Activated naive CD4-positive, alpha-beta T cell treated with anti-CD3 and anti-CD28 coated beads, Interleukin-2, amount 50 U/mL, for 16 hours (primary cell): Measurements from ENCODE around the gene KLK12.

Experiments
- DNase-seq: peaks from one replicate; pipeline ENCODE4 v3.0.0-alpha.2; 2020

Gene KLK12

GRCh38 chr19:51044327-51044726 lies 9.5 kb upstream of the KLK12 start:
- no peak for DNase-seq

- DNase-seq = no peak
These were observed 8.7 kb upstream of the KLK12 start for GRCh38 chr19:51043497-51043896.

- no peak for DNase-seq
These were observed 5.3 kb upstream of the KLK12 start for GRCh38 chr19:51040151-51040550.

GRCh38 chr19:51036519-51036918 lies 1.7 kb upstream of the KLK12 start:
- DNase-seq = no peak

- no peak for DNase-seq
These were observed 2.9 kb downstream of the KLK12 start for GRCh38 chr19:51031880-51032225.

GRCh38 chr19:51031220-51031879 lies 3.5 kb downstream of the KLK12 start:
- no peak for DNase-seq

- no peak for DNase-seq
These were observed 4.2 kb downstream of the KLK12 start for GRCh38 chr19:51030631-51031030.

GRCh38 chr19:51029718-51030117 lies 5.1 kb downstream of the KLK12 start:
- no peak for DNase-seq

GRCh38 chr19:51027873-51028272 lies 6.9 kb downstream of the KLK12 start:
- DNase-seq = no peak

- no peak for DNase-seq
These were observed 7.5 kb downstream of the KLK12 start for GRCh38 chr19:51027126-51027806.

- DNase-seq = no peak
These were observed 8.3 kb downstream of the KLK12 start, which contains the start of gene KLK11 for GRCh38 chr19:51026554-51026831. Gene KLK11 (minus strand): TSS chr19:51026616. CDS start chr19:51025631, 985 bp downstream.

- no peak for DNase-seq
These were observed 8.8 kb downstream of the KLK12 start for GRCh38 chr19:51025809-51026553.

- no peak for DNase-seq
These were observed 9.4 kb downstream of the KLK12 start for GRCh38 chr19:51025401-51025800.

- no peak for DNase-seq
These were observed 9.9 kb downstream of the KLK12 start for GRCh38 chr19:51024924-51025323.

- DNase-seq = no peak
These were observed 10.9 kb downstream of the KLK12 start for GRCh38 chr19:51023946-51024345.

- DNase-seq = no peak
These were observed 12.3 kb downstream of the KLK12 start for GRCh38 chr19:51022526-51022925.

GRCh38 chr19:51020988-51021651 lies 13.7 kb downstream of the KLK12 start:
- DNase-seq = no peak

- DNase-seq = no peak
These were observed 15.3 kb downstream of the KLK12 start, which contains the start of gene KLK10 for GRCh38 chr19:51019544-51019925. Gene KLK10 (minus strand): TSS chr19:51019709. CDS start chr19:51019130, 579 bp downstream.

GRCh38 chr19:51018745-51019543 lies 15.9 kb downstream of the KLK12 start:
- no peak for DNase-seq

GRCh38 chr19:51016798-51017683 lies 17.8 kb downstream of the KLK12 start:
- peak; percentile 50 for DNase-seq

- DNase-seq = no peak
These were observed 19.0 kb downstream of the KLK12 start for GRCh38 chr19:51015691-51016267.
